ENCODE results near the gene GLIS2.
"Not testable (repeated sequence)": the region's sequence is repeated elsewhere in the genome, so short reads cannot be mapped to it uniquely, and the experiment has no call there.

Gene GLIS2

GRCh38 chr16:4319454-4320421, 3.9 kb downstream of the GLIS2 start:
- no peak for DNase-seq (ENCODE audit: low spot score)

DNA sequence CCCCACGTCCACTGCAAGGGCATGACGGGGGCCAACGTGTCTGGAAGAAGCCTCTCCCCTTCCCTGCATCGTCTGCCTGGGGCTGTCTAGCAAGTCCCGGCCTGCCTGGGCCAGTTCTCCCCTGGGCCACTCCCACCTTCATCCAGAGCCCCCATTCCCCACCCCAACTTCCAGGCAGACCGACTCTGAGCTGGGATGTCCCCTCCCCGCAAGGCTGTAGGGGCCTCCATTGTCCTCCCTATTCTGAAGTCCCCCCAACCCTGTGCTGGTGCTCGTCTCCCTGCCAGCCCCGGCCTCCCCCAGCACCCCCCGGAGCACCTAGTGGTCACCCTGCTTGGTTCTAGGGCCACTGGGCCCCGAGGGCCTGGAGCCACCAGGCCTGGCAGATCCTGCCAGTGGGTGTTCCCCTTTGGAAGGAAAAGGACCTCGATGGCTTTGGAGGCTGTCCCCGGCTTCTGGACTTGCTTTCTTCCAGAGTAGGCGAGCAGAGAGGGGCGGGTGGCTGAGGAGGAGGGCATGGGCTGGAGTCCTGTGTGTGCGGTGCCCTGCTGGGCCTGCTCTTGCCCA, 4.8 kb downstream of the GLIS2 start:
- no peak for DNase-seq (ENCODE audit: low spot score)

GRCh38 chr16:4321286-4322120, 5.6 kb downstream of the GLIS2 start:
- no peak for DNase-seq (ENCODE audit: low spot score)

- no peak for DNase-seq (ENCODE audit: low spot score)
Measured at GRCh38 chr16:4322121-4323052, 6.5 kb downstream of the GLIS2 start.

GRCh38 chr16:4323071-4323844, 7.4 kb downstream of the GLIS2 start:
- no peak for DNase-seq (ENCODE audit: low spot score)

- no peak for DNase-seq (ENCODE audit: low spot score)
Measured at GRCh38 chr16:4323845-4324488, 8.1 kb downstream of the GLIS2 start.

- DNase-seq (ENCODE audit: low spot score), result no peak
Measured at GRCh38 chr16:4324492-4325252, 8.8 kb downstream of the GLIS2 start.

DNA sequence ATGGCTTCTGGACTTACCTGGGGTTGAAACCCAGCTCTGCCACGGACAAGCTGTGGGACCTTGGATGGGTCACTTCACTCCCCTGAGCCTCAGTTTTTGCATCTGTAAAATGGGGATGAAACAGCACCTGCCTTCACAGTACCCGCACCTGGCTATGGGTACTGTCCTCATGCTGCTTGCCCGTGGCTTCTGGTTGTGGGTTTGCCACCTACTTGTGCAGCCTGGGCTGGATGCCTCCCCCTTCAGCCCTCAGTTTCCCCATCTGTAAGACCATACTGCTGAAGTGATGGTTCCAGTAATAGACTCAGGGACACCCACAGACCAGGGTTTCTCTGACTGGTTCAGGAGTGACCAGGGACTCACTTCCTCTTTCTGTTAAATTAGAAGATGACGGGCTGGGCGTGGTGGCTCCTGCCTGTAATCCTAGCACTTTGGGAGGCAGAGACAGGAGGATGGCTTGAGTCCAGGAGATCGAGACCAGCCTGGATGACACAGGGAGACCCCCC, 9.4 kb downstream of the GLIS2 start:
- no peak for DNase-seq (ENCODE audit: low spot score)

DNA sequence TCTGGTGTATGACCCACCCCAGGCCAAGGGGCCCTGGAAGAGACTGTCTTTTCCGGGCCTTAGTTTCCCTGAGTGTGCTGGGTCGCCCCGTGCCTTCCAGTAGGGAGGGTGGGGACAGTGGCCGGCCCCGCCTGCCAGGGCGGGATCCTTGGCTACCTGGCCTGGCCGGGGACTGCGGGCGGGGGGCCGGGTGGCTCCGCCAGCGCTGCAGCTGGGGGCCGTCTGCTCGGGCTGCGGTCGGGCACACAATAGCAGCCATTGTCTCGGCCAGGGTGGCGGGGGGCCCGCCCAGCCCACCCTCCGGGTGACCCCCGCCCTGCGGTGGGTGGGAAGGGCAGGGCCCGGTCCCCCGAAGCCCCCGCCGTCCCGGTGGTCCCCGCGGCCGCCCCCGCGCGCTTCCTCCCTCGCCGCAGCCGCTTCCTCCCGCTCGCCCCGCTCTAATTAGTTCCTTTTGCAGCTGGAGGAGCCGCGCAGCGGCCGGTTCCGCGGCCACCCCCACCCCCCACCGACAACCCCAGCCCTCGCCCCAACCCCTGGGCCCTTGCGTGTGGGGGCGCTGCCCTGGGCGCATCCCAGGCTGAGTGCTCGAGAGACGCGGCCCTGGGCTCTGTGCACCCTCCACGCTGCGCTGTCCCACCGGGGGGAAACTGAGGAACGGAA, 11.6 kb downstream of the GLIS2 start:
- DNase-seq (ENCODE audit: low spot score), result no peak

DNA sequence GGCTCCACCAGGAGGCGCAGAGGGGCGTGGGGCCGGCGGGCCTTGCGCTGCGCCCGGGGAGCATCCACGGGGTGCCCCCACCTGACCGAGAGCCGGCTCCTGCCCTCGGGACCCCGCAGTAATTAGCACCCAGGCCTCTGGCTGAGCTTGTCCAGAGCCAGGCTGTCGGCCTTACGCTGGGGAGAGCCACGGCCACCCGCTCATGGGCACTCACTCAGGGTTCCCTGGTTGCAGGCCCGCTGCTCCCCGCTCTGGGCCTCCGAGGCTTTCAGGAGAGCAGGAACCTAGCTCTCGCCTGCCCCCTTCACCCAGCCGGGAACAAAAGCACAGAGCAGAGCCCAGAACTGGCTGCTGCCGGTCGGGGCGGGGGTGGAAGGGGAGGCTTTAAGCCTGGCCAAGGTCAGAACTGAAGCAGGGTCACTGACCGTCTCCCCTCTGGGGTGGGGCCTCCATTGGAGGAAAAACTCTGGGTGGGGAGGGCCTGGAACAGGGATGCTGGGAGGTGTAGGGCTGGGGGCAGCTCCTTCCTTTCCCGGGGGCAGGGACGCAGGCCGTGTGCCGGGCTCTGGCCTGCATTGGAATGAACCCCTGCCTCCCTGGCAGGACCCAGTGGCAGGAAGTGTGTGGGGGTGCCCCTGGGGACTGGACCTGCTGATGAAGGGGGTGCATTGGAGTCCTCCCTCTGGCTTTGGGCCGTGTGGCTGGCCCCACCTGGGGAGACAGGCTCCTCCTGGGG, 12.3 kb downstream of the GLIS2 start:
- DNase-seq (ENCODE audit: low spot score), result peak; percentile 72

- no peak for DNase-seq (ENCODE audit: low spot score)
Measured at GRCh38 chr16:4328782-4329775, 13.2 kb downstream of the GLIS2 start.

- peak; percentile 49 for DNase-seq (ENCODE audit: low spot score)
Measured at GRCh38 chr16:4330277-4330874, 14.5 kb downstream of the GLIS2 start.

- no peak for DNase-seq (ENCODE audit: low spot score)
Measured at GRCh38 chr16:4332083-4332482, 16.2 kb downstream of the GLIS2 start.

- DNase-seq (ENCODE audit: low spot score), result no peak
Measured at GRCh38 chr16:4332623-4333307, 16.9 kb downstream of the GLIS2 start.

GRCh38 chr16:4333308-4333638, 17.4 kb downstream of the GLIS2 start:
- no peak for DNase-seq (ENCODE audit: low spot score)

DNA sequence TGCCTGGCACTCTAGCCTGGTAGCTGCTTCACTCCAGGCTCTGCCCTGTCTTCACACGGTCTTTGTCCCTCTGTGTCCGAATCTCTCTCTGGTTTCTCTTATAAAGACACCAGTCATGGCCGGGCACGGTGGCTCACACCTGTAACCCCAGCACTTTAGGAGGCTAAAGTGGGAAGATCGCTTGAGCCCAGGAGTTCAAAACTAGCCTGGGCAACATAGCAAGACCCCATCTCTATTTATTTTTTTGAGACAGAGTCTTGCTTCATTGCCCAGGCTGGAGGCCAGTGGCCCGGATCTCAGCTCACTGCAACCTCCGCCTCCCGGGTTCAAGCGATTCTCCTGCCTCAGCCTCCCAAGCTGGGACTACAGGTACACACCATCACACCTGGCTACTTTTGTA, 17.8 kb downstream of the GLIS2 start:
- DNase-seq (ENCODE audit: low spot score), result not testable (repeated sequence)

All from pons (tissue), 1 donor.